Gastrocnemius medialis (tissue), 4 donors: ENCODE data around the gene ATG9B.

Source experiments
- POLR2A ChIP-seq, 2 donors: fragments of 450-650 bp; IDR thresholded peaks; one replicate each; pipeline ENCODE4 v1.6.1; 2017; ENCODE audit warnings: antibody characterized with exemption in 2 of 2, mild to moderate bottlenecking in 2 of 2, moderate library complexity in 2 of 2
- TF ChIP-seq, protein P1 (sequence below), 5 experiments: fragments of 450-650 bp in 3 of 5; fragments of 200-600 bp in 2 of 5; sonication (generic) in 2 of 5; IDR thresholded peaks in 4 of 5; conservative IDR thresholded peaks in 1 of 5; 1 replicate in 4 of 5; 2 replicates in 1 of 5; pipeline ENCODE4 v1.5.1; 2016 to 2019; ENCODE audit warnings: antibody characterized with exemption in 5 of 5, mild to moderate bottlenecking in 3 of 5, moderate library complexity in 3 of 5

DNA sequence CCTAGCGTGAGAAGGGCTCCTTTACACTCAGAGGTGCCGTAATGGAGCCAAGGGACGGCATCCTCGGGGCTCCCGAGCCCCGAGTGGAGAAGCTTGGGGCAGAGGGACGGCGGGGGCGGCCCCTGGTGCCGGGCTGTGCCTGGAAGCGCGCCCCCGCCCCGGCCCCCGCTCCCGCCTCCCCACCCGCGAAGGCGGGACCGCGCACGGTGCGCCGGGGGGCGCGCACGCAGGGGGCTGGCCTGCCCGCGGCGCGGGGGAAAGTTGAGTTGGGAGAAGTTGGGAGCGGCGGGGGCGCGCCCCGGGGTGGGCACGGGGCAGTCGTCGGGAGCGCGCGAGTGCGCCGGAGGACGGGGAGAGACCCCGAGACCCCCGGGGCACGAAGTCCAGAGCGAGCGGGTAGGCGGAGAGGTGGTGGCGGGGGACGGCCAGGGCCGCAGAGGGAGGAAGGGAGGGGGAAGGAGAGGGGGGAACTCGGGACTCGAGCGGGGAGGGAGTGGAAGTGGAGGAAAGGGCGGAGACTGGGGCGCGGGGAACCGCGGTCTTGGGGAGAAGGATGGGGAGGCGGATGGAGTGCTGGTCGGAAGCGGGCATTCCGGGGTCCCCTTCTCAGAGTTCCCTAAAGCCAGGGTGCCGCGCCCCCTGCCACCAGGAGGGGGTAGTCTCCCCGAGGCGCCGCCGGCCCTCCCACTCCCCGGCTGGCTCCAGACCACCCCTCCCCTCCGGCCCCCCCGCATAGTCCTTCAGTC, 35.2 kb upstream of the ATG9B start, which contains the start of gene SLC4A2:
- TF ChIP-seq, protein P1, sequence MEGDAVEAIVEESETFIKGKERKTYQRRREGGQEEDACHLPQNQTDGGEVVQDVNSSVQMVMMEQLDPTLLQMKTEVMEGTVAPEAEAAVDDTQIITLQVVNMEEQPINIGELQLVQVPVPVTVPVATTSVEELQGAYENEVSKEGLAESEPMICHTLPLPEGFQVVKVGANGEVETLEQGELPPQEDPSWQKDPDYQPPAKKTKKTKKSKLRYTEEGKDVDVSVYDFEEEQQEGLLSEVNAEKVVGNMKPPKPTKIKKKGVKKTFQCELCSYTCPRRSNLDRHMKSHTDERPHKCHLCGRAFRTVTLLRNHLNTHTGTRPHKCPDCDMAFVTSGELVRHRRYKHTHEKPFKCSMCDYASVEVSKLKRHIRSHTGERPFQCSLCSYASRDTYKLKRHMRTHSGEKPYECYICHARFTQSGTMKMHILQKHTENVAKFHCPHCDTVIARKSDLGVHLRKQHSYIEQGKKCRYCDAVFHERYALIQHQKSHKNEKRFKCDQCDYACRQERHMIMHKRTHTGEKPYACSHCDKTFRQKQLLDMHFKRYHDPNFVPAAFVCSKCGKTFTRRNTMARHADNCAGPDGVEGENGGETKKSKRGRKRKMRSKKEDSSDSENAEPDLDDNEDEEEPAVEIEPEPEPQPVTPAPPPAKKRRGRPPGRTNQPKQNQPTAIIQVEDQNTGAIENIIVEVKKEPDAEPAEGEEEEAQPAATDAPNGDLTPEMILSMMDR (IDR thresholded peaks at IDR 0.05 in 4 of 5, conservative IDR thresholded peaks at IDR 0.05 in 1 of 5): peak; percentile 24 to 66 (median 56)
- peak; percentile 64 to 69 for TF ChIP-seq POLR2A (IDR thresholded peaks at IDR 0.05)
